GM18499 (cell line): ENCODE measurements around the gene GNB1L.
A peak's percentile ranks its signal among the peaks of the same experiment; 100 is the strongest.

Experiments used
- ATAC-seq: cut with Tn5 transposase; IDR thresholded peaks from one replicate; pipeline ENCODE4 v1.9.1; 2021; ENCODE audit warnings: moderate number of reproducible peaks; ENCODE audit not compliant: insufficient read depth, unreplicated experiment

GNB1L gene

GRCh38 chr22:19854778-19855503 is at the start of gene GNB1L, which contains the start of gene RTL10:
GNB1L (minus strand) TSS chr22:19854874; CDS start chr22:19821355, 33,519 bp downstream.
RTL10 (minus strand) TSS chr22:19854874; CDS start chr22:19852261, 2,613 bp downstream.
- peak; percentile 52 for ATAC-seq

- no peak for ATAC-seq
Observed at GRCh38 chr22:19904174-19904856, 49.6 kb upstream of the GNB1L start.

- no peak for ATAC-seq
Observed at GRCh38 chr22:19903513-19903912, 48.8 kb upstream of the GNB1L start.

- no peak for ATAC-seq
Observed at GRCh38 chr22:19903031-19903430, 48.4 kb upstream of the GNB1L start.

GRCh38 chr22:19902245-19902715 is 47.6 kb upstream of the GNB1L start:
- ATAC-seq, result no peak

GRCh38 chr22:19901577-19902244 is 47.0 kb upstream of the GNB1L start:
- ATAC-seq, result no peak

GRCh38 chr22:19900707-19901436 is 46.2 kb upstream of the GNB1L start:
- ATAC-seq, result no peak

- ATAC-seq, result no peak
Observed at GRCh38 chr22:19898831-19899567, 44.3 kb upstream of the GNB1L start.

GRCh38 chr22:19898145-19898544 is 43.5 kb upstream of the GNB1L start:
- ATAC-seq, result no peak

- ATAC-seq, result no peak
Observed at GRCh38 chr22:19897726-19898125, 43.1 kb upstream of the GNB1L start.

GRCh38 chr22:19896665-19897355 is 42.1 kb upstream of the GNB1L start:
- no peak for ATAC-seq

GRCh38 chr22:19895160-19895849 is 40.6 kb upstream of the GNB1L start:
- no peak for ATAC-seq

- ATAC-seq, result no peak
Observed at GRCh38 chr22:19893363-19893762, 38.7 kb upstream of the GNB1L start.

- ATAC-seq, result no peak
Observed at GRCh38 chr22:19892925-19893324, 38.3 kb upstream of the GNB1L start.

- no peak for ATAC-seq
Observed at GRCh38 chr22:19892257-19892879, 37.7 kb upstream of the GNB1L start.

GRCh38 chr22:19891317-19892256 is 36.9 kb upstream of the GNB1L start:
- ATAC-seq, result no peak
